GM19193 (cell line): ENCODE data around the gene SLC25A4.

ENCODE experiments used
- POLR2A ChIP-seq: IDR thresholded peaks from 4 replicates; pipeline ENCODE4 v1.6.1; 2011; ENCODE audit not compliant: insufficient read depth, insufficient read length; ENCODE audit errors: extremely low read depth

Gene SLC25A4

GRCh38 chr4:185143601-185143969 lies 519 bp downstream of the SLC25A4 start:
- TF ChIP-seq POLR2A: no peak

GRCh38 chr4:185144601-185145240 lies 1.7 kb downstream of the SLC25A4 start:
- no peak for TF ChIP-seq POLR2A

GRCh38 chr4:185145572-185145971 lies 2.5 kb downstream of the SLC25A4 start:
- no peak for TF ChIP-seq POLR2A

GRCh38 chr4:185149392-185149791 lies 6.3 kb downstream of the SLC25A4 start:
- no peak for TF ChIP-seq POLR2A

GRCh38 chr4:185151296-185151695 lies 8.2 kb downstream of the SLC25A4 start:
- TF ChIP-seq POLR2A: no peak

GRCh38 chr4:185165605-185166063 lies 22.6 kb downstream of the SLC25A4 start:
- TF ChIP-seq POLR2A: no peak

GRCh38 chr4:185167234-185167633 lies 24.2 kb downstream of the SLC25A4 start:
- TF ChIP-seq POLR2A: no peak

GRCh38 chr4:185171373-185172071 lies 28.5 kb downstream of the SLC25A4 start:
- no peak for TF ChIP-seq POLR2A

- no peak for TF ChIP-seq POLR2A
These were observed 36.4 kb downstream of the SLC25A4 start for GRCh38 chr4:185179488-185179887.

GRCh38 chr4:185182239-185182638 lies 39.2 kb downstream of the SLC25A4 start:
- no peak for TF ChIP-seq POLR2A

GRCh38 chr4:185183622-185184281 lies 40.7 kb downstream of the SLC25A4 start:
- TF ChIP-seq POLR2A: no peak

- no peak for TF ChIP-seq POLR2A
These were observed 43.7 kb downstream of the SLC25A4 start for GRCh38 chr4:185186769-185187168.

GRCh38 chr4:185189606-185190305 lies 46.7 kb downstream of the SLC25A4 start:
- TF ChIP-seq POLR2A: no peak

GRCh38 chr4:185190306-185190856 lies 47.3 kb downstream of the SLC25A4 start:
- no peak for TF ChIP-seq POLR2A

- no peak for TF ChIP-seq POLR2A
These were observed 49.0 kb downstream of the SLC25A4 start for GRCh38 chr4:185192059-185192458.
